GM18909 (cell line): ENCODE results near the gene BAZ1A.
"Not testable (repeated sequence)": the region's sequence is repeated elsewhere in the genome, so short reads cannot be mapped to it uniquely, and the experiment has no call there.

Experiments
- ATAC-seq: cut with Tn5 transposase; IDR thresholded peaks from one replicate; pipeline ENCODE4 v1.9.1; 2021; ENCODE audit warnings: mild to moderate bottlenecking; ENCODE audit not compliant: unreplicated experiment, poor library complexity

The BAZ1A gene

DNA sequence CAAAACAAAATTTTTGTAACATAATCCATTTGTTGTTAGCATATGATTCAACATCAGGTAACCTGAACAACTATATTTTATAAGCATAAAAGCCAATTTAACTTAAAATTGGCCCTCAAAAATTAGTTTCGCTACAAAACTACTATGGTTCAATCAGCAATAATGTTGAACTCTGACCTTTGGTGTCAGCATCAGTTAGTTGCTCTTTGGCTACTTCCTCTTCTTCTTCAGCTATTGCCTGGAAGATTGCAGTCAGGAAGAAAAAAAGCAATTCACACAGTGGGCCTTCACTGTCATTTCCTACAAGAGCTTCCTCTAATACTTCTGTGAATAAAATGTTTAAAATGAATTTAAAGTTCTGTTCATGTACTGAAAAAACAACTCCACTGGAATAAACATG, 82.6 kb downstream of the BAZ1A start:
- ATAC-seq, result no peak

DNA sequence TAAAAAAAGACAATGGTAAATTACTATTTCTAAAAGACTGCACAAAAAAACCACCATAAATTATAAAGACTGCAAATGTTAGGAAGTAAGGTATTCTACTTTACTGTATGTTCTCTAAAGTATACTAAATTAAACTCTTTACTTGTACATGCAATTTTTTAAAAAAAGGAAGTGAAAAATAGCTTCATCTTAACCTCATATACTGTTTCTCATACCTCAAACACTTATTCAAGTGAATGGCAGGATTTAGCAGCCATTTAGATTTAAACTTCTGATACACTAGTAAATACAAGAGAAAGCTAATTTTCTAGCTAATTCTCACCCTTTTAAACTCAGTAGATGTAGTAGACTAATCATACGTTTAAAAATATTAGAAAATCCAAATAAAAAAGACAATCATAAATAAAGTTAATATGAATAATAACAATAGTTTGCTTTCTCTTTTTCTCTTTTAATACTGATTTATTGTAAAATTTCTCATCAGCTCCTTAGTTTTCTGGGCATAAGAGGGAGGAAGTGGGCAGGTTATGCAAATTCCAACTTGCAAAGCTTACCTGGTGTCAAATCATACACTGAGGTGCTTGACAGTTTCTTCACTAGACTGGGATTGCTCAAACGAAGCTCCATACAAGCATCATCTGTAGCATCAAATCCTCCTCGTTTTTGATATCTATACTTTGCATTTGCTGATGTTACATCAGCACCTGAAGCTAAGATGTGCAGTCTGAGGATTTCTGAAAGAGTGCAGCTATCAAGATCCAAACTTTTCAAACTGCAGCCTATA, 89.7 kb downstream of the BAZ1A start:
- peak; percentile 46 for ATAC-seq

DNA sequence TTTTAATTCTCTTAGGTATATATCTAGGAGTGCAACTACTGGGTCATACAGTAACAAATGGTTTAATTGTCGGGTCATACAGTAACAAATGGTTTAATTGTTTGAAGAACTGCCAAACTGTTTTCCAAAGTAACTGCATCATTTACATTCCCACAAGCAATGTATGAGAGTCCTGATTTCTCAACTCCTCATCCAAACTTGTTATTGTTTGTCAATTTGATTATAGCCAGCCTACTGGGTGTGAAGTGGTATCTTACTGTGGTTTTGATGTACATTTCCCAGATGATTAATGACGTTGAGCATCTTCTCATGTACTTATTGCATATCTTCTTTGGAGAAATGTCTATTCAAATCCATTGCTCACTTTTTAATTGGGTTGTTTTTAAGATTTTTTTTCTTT, 93.1 kb downstream of the BAZ1A start:
- ATAC-seq, result no peak

DNA sequence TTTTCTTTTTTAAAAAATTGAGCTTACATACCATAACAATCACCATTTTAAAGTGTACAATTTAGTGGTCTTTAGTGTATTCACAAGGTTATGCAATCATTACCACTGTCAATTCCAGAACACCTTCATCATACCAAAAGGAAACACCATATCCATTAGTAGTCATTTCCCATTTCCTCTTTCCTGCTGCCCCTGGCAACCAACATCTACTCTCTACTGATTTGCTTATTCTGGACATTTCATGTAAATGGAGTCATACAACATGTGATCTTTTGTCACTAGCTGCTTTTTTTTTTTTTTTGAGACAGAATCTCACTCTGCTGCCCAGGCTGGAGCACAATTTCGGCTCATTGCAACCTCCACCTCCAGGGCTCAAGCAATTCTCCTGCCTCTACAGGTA, 93.9 kb downstream of the BAZ1A start:
- ATAC-seq, result no peak

DNA sequence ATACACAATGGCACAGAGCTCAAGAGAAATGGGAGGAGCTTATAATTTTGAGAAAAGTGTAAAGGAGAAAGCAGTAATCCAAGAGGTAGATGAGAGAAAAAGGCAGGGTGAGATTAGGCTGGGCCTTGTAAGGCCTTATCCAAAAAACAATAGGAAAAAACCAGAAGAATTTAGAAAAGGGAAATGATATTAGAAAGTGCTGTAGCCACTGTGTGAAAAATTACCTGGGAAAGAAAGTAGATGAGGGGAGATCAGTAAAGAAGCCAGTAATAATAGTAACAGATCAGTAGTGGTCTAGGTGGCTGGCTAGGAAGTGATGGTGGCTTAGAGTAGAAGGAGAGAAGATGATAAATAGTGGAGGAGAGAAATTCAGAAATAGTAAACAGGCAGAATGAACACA, 94.5 kb downstream of the BAZ1A start:
- ATAC-seq, result no peak

DNA sequence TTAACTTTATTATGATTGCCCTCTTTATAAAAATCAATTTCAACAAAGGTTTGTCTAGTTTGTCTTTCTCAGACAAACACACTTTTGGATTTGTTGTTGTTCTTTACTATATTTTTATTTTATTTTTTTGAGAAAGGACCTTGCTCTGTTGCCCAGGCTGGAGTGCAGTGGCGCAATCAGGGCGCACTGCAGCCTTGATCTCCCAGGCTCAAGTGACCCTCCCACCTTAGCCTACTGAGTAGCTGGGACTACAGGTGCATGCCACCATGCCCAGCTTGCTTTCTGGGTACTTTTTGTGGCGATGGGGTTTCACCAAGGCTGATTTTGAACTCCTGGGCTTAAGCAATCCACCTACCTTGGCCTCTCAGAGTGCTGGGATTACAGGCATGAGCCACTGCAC, 96.4 kb downstream of the BAZ1A start:
- no peak for ATAC-seq

DNA sequence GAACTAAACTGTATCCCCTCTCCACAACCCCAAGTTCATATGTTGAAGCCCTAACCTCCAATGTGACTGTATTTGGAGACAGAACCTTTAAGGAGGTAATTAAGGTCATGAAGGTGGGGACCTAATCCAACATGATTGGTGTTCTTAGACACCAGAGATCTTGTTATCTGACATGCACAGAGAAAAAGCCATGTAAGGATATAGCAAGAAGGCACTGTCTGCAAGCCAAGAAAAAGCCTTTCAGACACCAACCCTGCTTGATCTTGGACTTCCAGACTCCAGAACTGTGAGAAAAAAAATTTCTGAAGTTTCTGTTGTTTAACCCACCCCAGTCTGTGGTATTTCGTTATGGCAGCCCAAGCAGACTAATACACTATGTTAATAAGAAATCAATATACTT, 98.5 kb downstream of the BAZ1A start:
- ATAC-seq, result no peak

DNA sequence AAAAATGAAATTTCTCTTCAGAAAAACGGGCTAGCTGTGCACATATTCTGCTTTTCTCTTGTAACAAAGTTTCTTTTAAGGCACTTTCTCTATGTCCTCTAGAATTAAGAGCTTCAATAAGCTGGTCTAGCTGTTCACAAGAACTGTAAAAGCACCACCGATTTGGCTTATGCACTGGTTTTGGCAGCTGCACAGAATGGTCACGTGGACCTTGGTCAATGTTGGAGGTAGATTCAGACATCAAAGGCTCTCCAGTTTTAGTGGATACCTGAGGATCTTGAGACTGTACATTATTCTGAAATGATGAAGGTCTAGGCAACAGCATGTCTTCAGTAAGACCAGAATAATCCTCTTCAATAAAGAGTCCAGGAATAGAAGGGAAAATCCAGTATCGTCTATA, 99.2 kb downstream of the BAZ1A start:
- no peak for ATAC-seq

DNA sequence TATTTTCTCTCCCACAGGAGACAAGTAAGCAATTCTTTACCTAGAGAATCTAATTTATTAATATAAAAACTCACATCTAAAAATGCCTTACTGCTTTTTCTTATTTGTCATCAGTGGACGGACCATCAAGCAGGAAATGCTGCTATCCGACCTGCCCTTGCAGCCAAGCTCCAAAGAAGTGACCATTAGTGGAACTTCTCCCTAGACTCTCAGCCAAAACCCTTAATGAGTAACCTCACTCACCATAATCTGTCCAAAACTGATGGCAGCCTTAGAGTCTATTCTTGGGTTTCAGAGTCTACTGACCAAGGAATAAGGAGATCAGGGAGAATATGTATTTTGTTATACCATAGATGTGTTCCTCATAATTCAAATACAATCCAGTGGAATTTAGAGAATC, 99.8 kb downstream of the BAZ1A start:
- no peak for ATAC-seq

DNA sequence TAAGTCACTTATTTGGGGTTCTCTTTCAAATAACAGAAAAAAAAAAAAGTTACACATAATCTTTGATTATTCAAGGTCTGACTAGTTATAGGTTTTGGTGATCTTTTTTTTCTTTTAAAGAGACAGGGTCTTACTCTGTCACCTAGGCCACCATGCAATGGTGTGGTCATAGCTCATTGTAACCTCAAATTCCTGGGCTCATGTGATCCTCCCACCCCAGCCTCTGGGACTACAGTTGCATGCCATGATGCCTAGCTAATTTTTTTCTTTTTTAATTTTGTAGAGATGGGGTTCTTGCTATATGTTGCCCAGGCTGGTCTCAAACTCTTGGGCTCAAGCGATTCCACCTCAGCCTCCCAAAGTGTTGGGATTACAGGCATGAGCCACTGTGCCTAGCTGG, 104.3 kb downstream of the BAZ1A start:
- ATAC-seq, result no peak

DNA sequence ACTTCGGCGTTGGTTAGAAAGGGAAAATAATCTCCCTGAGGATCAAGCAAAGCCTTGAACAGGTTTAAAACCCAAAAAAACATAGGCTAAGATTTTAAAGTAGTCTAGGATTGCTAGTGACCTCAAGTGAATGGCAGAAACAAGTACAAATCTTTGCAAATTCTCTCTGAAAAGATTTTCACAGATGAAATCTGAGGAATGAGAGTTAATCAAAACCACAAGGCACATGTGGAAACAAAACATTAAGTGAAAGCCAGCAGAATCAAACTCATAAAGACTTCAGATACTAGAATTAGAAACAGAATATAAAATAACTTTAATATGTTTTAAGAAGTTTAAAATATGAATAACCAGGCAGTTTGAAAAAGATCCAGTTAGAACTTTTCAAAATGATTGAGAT, 108.6 kb downstream of the BAZ1A start:
- no peak for ATAC-seq

DNA sequence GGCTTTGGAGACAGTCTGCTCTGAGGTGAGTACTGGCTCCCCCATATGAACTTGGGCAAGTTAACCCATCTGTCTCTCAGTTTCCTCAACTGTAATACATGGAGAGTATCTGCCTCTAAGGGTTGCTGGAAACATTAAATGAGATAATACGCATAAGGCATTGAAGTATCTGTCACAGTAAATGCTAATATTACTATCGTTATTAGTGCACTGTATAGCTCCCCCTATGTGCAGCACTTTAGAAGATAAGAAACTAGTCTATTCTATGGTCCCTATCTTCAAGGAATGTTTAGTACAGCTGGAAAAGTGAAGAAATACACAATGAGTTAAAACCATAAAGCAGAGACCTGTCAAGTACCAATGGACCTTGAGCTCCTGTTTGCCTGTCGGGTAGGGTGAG, 109.1 kb downstream of the BAZ1A start:
- ATAC-seq, result no peak

DNA sequence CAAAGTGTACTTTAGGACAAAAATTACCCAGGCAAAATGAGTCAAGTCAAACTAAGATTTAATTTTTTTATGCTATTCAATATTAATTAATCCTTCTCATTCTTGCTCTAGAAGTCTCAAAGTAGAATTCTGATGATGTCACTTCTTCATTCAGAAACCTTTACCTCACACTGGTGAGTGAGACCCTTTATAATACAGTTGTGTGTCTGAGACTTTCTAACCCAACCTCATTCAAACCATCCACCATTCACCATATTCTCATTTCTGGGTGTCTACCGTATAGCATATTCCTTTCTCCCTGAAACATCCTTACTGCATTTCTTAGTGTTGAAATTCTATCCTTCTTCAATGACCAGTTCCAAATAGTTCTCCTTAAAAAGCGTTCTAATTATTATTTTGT, 119.9 kb downstream of the BAZ1A start:
- ATAC-seq, result no peak

DNA sequence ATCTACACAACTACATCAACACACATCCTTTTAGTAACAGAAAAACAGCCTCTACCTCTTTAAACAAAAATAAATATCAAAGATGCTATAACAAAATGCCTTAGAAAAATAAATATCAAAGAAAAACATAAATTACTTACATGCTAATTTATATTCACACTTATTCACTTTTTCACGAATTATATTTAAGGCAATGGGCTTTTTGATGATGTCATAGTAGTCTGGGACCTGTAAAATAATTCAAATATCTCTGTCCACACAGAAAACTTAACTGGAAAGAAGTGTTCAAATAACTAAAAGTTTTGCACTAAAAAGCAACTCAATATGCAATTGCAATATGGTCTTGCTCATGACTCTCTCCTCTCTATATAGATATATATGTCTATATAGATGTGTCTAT, 120.5 kb downstream of the BAZ1A start:
- no peak for ATAC-seq

DNA sequence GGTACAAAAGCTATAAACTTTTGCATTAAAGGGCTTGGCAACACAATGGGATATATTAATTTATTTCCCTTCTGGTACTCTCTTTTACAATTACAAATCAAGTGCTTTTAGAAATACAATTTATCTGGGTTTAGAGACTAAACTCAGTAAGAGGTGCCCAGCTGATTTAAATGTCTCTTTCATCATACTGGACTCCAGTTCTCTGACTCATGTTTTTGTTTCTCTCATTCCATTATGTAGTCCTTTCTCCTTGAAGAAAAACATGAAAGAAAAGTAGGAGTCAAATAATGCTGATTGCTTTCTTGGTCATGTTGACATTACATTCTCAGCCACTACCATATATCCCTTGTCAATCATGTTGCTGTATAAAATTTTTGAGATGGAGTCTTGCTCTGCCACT, 124.5 kb downstream of the BAZ1A start:
- ATAC-seq, result no peak

DNA sequence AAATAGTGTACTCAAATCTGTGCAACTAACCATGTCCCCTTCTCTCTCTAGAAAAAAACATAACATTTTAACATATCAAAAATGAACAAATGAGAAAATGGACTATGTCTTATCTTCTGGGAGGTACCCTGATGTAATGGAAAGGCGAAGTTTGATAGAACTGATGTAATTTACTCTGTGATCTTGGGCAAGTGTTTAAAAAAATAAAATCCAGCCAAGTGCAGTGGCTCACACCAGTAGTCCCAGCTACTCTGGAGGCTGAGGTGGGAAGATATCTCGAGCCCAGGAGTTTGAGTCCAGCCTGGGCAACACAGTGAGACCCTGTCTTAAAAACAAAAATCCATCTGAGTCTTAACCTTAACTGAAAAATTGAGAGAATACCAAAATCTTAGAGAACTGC, 124.9 kb downstream of the BAZ1A start:
- ATAC-seq, result no peak

DNA sequence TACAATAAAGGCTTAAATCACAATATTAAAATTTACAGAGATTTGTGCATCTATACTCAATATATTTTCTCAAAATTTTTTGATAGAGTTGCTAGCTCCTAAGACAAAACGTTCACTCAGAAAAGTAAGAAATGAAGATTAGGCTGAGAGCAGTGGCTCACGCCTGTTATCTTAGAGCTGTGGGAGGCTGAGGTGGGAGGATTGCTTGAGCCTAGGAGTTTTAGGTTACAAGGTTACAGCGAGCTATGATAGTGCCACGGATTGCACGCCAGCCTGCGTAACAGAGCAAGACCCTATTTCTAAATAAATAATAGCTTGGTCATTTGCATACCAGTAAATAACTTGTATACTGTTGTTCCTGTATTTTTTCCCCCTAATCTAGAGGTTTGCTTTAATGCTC, 125.8 kb downstream of the BAZ1A start:
- ATAC-seq, result no peak

DNA sequence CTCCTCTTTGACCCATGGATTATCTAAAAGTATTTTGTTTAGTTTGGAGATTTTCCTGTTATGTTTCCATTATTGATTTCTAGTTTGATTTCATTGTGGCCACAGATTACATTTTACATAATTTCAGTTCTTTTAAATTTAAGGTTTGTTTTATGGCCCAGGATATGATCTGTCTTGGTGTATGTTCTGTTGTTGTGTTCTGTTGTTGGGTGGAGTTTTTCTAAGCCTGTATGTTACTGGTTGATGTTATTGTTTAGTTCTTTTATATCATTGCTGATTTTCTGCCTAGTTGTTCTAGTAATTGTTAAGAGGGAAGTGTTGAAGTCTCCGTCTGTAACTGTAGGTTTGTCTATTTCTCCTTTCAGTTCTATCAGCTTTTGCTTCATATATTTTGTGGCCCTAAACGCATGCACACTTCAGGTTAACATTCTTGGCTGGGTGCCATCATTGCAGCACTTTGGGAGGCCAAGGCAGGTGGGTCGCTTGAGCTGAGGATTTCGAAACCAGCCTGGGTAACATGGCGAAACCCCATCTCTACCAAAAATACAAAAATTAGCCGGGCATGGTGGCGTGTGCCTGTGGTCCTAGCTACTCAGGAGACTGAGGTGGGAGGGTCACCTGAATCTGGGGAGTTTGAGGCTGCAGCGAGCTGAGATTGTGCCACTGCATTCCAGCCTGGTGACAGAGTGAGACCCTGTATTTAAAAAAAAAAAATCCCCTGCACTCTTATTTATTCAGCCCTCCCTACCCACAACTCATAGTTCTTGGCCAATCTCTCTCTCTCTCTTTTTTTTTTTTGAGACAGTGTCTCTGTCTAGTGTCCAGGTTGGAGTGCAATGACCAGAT, 132.7 kb downstream of the BAZ1A start:
- no peak for ATAC-seq

DNA sequence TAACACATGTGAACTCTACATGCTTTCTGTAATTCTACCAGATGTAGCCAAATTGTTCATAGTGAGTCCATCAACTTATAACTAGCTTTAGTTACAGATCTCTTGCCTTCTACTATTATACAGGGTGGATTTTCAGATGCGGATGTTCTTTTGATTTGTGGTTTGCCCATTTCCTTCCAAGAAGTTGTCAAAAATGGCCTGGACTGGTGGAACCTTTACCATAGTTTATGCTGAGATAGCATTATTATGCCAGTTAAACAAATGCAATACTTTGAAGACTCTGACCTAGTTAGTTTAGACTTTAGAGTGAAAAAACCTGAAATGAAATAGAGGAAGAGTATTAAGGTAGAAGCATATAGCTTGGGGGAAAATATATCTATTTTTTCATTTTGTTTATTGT, 133.3 kb downstream of the BAZ1A start:
- no peak for ATAC-seq

DNA sequence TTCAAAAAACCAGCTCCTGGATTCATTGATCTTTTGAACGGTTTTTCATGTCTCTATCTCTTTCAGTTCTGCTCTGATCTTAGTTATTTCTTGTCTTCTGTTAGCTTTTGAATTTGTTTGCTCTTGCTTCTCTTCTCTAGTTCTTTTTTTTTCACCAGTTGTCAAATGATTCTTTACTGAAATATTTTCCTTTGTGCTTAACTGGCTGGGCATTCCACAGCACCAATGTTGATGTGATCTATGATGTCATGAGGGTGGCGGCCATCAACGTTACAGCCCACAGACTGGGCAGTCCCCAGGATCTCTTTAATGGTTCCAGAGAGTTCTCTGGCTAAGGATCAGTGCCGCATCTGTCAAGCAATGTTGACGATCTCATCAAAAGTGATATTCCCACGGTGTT, 135.0 kb downstream of the BAZ1A start:
- not testable (repeated sequence) for ATAC-seq

DNA sequence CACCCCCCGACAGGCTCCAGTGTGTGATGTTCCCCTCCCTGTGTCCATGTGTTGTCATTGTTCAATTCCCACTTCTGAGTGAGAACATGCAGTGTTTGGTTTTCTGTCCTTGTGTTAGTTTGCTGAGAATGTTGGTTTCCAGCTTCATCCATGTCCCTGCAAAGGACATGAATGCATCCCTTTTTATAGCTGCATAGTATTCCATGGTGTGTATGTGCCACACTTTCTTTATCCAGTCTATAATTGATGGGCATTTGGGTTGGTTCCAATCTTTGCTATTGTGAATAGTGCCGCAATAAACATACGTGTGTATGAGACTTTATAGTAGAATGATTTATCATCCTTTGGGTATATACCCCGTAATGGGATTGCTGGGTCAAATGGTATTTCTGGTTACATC, 138.1 kb downstream of the BAZ1A start:
- ATAC-seq, result not testable (repeated sequence)

DNA sequence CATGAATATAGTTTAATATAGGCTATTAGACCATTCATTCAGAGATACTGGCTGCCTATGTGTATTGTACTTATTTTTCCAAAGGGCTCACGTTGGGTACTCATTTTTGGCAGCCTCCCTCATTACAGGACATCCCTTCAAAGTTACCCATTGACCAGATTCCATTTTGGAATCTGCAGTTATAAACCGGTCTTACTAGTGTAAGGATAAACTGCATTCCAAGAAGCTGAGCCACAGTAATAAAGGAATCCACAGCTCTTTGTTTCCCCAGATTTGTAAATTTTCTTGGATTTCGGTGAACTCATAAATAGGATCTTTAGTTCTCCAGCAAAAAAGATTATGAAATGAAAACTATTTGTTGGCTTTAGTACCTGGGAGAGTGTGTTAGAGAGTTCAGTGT, 141.9 kb downstream of the BAZ1A start:
- ATAC-seq, result no peak
